SKM-1 treated with dmso at 0.1 percent for 144 hours (cell line): ENCODE measurements around the gene SRL.
"Not testable (repeated sequence)": the region's sequence is repeated elsewhere in the genome, so short reads cannot be mapped to it uniquely, and the experiment has no call there.

ENCODE experiments used
- DNase-seq: peaks from one replicate; lab custom pipeline; 2025; ENCODE audit not compliant: unreplicated experiment; lab: John Stamatoyannopoulos, UW

The SRL gene

GRCh38 chr16:4227040-4227332 lies 14.9 kb downstream of the SRL start:
- no peak for DNase-seq

- no peak for DNase-seq
Observed at GRCh38 chr16:4226251-4227039, 15.4 kb downstream of the SRL start.

- no peak for DNase-seq
Observed at GRCh38 chr16:4225075-4225474, 16.8 kb downstream of the SRL start.

GRCh38 chr16:4220358-4220757 lies 21.5 kb downstream of the SRL start:
- no peak for DNase-seq

- no peak for DNase-seq
Observed at GRCh38 chr16:4218202-4218601, 23.7 kb downstream of the SRL start.

GRCh38 chr16:4217204-4218131 lies 24.4 kb downstream of the SRL start:
- no peak for DNase-seq

- no peak for DNase-seq
Observed at GRCh38 chr16:4216596-4216995, 25.3 kb downstream of the SRL start.

- DNase-seq = no peak
Observed at GRCh38 chr16:4215106-4215505, 26.8 kb downstream of the SRL start.

GRCh38 chr16:4214215-4214621 lies 27.7 kb downstream of the SRL start:
- no peak for DNase-seq

GRCh38 chr16:4213737-4214136 lies 28.1 kb downstream of the SRL start:
- DNase-seq = no peak

GRCh38 chr16:4212934-4213296 lies 29.0 kb downstream of the SRL start:
- no peak for DNase-seq

- no peak for DNase-seq
Observed at GRCh38 chr16:4212211-4212933, 29.5 kb downstream of the SRL start.

- not testable (repeated sequence) for DNase-seq
Observed at GRCh38 chr16:4211445-4212210, 30.3 kb downstream of the SRL start.

- DNase-seq = no peak
Observed at GRCh38 chr16:4209666-4210065, 32.2 kb downstream of the SRL start.

- DNase-seq = no peak
Observed at GRCh38 chr16:4208341-4208751, 33.5 kb downstream of the SRL start.

GRCh38 chr16:4207683-4208340 lies 34.1 kb downstream of the SRL start:
- no peak for DNase-seq

- DNase-seq = no peak
Observed at GRCh38 chr16:4207229-4207628, 34.7 kb downstream of the SRL start.

- no peak for DNase-seq
Observed at GRCh38 chr16:4206680-4207079, 35.2 kb downstream of the SRL start.

- DNase-seq = no peak
Observed at GRCh38 chr16:4205971-4206370, 35.9 kb downstream of the SRL start.

GRCh38 chr16:4204521-4204920 lies 37.4 kb downstream of the SRL start:
- no peak for DNase-seq
